ENCODE results near the gene EOGT.

- TF ChIP-seq, protein P1, sequence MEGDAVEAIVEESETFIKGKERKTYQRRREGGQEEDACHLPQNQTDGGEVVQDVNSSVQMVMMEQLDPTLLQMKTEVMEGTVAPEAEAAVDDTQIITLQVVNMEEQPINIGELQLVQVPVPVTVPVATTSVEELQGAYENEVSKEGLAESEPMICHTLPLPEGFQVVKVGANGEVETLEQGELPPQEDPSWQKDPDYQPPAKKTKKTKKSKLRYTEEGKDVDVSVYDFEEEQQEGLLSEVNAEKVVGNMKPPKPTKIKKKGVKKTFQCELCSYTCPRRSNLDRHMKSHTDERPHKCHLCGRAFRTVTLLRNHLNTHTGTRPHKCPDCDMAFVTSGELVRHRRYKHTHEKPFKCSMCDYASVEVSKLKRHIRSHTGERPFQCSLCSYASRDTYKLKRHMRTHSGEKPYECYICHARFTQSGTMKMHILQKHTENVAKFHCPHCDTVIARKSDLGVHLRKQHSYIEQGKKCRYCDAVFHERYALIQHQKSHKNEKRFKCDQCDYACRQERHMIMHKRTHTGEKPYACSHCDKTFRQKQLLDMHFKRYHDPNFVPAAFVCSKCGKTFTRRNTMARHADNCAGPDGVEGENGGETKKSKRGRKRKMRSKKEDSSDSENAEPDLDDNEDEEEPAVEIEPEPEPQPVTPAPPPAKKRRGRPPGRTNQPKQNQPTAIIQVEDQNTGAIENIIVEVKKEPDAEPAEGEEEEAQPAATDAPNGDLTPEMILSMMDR (IDR thresholded peaks at IDR 0.05; ENCODE audit: low read depth, low read length), result peak; percentile 45
- TF ChIP-seq POLR2A (IDR thresholded peaks at IDR 0.05; ENCODE audit: extremely low read depth, insufficient read length) (no peak), MYC (IDR thresholded peaks at IDR 0.05; ENCODE audit: low read depth, low read length) (no peak)
- TF ChIP-seq, protein P2, sequence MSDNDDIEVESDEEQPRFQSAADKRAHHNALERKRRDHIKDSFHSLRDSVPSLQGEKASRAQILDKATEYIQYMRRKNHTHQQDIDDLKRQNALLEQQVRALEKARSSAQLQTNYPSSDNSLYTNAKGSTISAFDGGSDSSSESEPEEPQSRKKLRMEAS (IDR thresholded peaks at IDR 0.05; ENCODE audit: low read depth, low read length), result no peak
These were observed at the start of gene EOGT for GRCh38 chr3:69013253-69014021.
